Endodermal cell (in vitro differentiated cells): ENCODE measurements around the gene ZNF548. TPM values are rescaled to one million over a fixed set of nuclear protein-coding genes. Genes with fewer than 3 reads are reported as not detected.
A peak's percentile ranks its signal among the peaks of the same experiment; 100 is the strongest.

Experiments used
- DNase-seq: peaks from one replicate; pipeline ENCODE4 v3.0.0-alpha.2; 2017
- H3K27ac ChIP-seq: 2 replicates; pipeline ENCODE4 v1.5.1; 2013; ENCODE audit warnings: mild to moderate bottlenecking, low read depth, low read length, moderate library complexity
- H3K27me3 ChIP-seq: 2 replicates; pipeline ENCODE4 v1.6.1; 2013; ENCODE audit warnings: mild to moderate bottlenecking, low read length, moderate library complexity; ENCODE audit not compliant: insufficient read depth, control insufficient read depth, poor library complexity, severe bottlenecking
- H3K36me3 ChIP-seq: 2 replicates; pipeline ENCODE4 v1.7.0; 2013; ENCODE audit warnings: mild to moderate bottlenecking, low read length, moderate library complexity; ENCODE audit not compliant: control insufficient read depth, insufficient read depth
- H3K4me1 ChIP-seq: one replicate; pipeline ENCODE4 v1.7.0; 2013; ENCODE audit warnings: low read length; ENCODE audit not compliant: control insufficient read depth, insufficient read depth
- H3K4me3 ChIP-seq: 2 replicates; pipeline ENCODE4 v1.5.1; 2013; ENCODE audit warnings: mild to moderate bottlenecking, low read length, moderate library complexity
- H3K9ac ChIP-seq: 2 replicates; pipeline ENCODE4 v1.6.1; 2013; ENCODE audit warnings: mild to moderate bottlenecking, low read length, moderate library complexity; ENCODE audit not compliant: poor library complexity, severe bottlenecking; ENCODE audit errors: extremely low read depth
- H3K9me3 ChIP-seq: 2 replicates; pipeline ENCODE4 v1.6.1; 2013; ENCODE audit warnings: mild to moderate bottlenecking, low read length, moderate library complexity; ENCODE audit not compliant: control insufficient read depth
- H3K27ac Mint-ChIP-seq: 2 replicates; pipeline ENCODE4 v1.8.0; 2020; ENCODE audit warnings: mixed read lengths
- H3K27me3 Mint-ChIP-seq: 2 replicates; pipeline ENCODE4 v1.8.0; 2021; ENCODE audit warnings: mild to moderate bottlenecking, mixed read lengths; ENCODE audit not compliant: insufficient read depth
- H3K36me3 Mint-ChIP-seq: 2 replicates; pipeline ENCODE4 v1.8.0; 2020; ENCODE audit warnings: low read depth, mixed read lengths
- H3K4me1 Mint-ChIP-seq: 2 replicates; pipeline ENCODE4 v1.8.0; 2020; ENCODE audit warnings: mixed read lengths
- H3K4me3 Mint-ChIP-seq: 2 replicates; pipeline ENCODE4 v1.8.0; 2020; ENCODE audit warnings: mild to moderate bottlenecking, moderate library complexity, mixed read lengths
- H3K9me3 Mint-ChIP-seq: 2 replicates; pipeline ENCODE4 v1.8.0; 2020; ENCODE audit warnings: mild to moderate bottlenecking, mixed read lengths
- CTCF ChIP-seq: fragments of 200-600 bp; sonication (generic); conservative IDR thresholded peaks from 2 replicates; pipeline ENCODE4 v1.5.0; 2021; ENCODE audit warnings: antibody characterized with exemption, mild to moderate bottlenecking
- WGBS, 2 experiments: methylation state at CpG; one replicate each; pipeline versions ENCODE4 v1.1.5 to v1.1.7; 2013; ENCODE audit warnings: missing lambda C conversion rate in 2 of 2, mixed read lengths in 1 of 2; ENCODE audit not compliant: insufficient coverage in 1 of 2, insufficient read length in 1 of 2; 5-methylcytosine and 5-hydroxymethylcytosine counted together
- total RNA-seq, 2 donors: library from RNA; stranded (reverse); fragmentation: NEBNext Ultra II Directional in 1 of 2; extraction: Animal tissue kit (Norgen Biotek cat#: 25700) in 1 of 2; gene quantifications; 2 replicates in 1 of 2; 3 replicates in 1 of 2; pipeline ENCODE4 v1.2.1, GENCODE V29; 2021

ZNF548 gene
- total RNA-seq, 2 donors from 2014 or later = 15.2 to 15.5 TPM

GRCh38 chr19:57436417-57436816 lies 46.8 kb downstream of the ZNF548 start:
- H3K4me1 ChIP-seq = no peaks in the 10 kb centered on the region
- peak overlapping the region; percentile 47 for H3K9ac ChIP-seq
- H3K36me3 ChIP-seq = peaks cover 18% of the 10 kb centered on the region
- Mint-ChIP-seq H3K4me1 (peaks cover 27% of the 10 kb centered on the region), H3K9me3 (peaks cover 8% of the 10 kb centered on the region), H3K27me3 (no peaks in the 10 kb centered on the region), H3K4me3 (peak overlapping the region; percentile 90), H3K36me3 (peaks cover 23% of the 10 kb centered on the region), H3K27ac (peak overlapping the region; percentile 98)
- H3K27ac ChIP-seq = no peak overlapping the region
- no peak for TF ChIP-seq CTCF
- H3K9me3 ChIP-seq = no peaks in the 10 kb centered on the region
- no peak for DNase-seq
- no peaks in the 10 kb centered on the region for H3K27me3 ChIP-seq
- 78% methylated on average over 1 of the region's 1 CpG; no CpG with 5 or more reads in 1 of the 2 experiments for WGBS, 2 experiments
- H3K4me3 ChIP-seq = peak overlapping the region; percentile 92

GRCh38 chr19:57437931-57438330 lies 48.3 kb downstream of the ZNF548 start:
- Histone ChIP-seq H3K4me3 (no peak overlapping the region), H3K9ac (no peak overlapping the region), H3K36me3 (peaks cover 23% of the 10 kb centered on the region), H3K27ac (no peak overlapping the region), H3K4me1 (peaks cover 5% of the 10 kb centered on the region), H3K27me3 (no peaks in the 10 kb centered on the region), H3K9me3 (no peaks in the 10 kb centered on the region)
- 90 to 100% methylated on average over 3 to 4 of the region's 4 CpGs for WGBS, 2 experiments
- Mint-ChIP-seq H3K36me3 (peaks cover 39% of the 10 kb centered on the region), H3K27me3 (no peaks in the 10 kb centered on the region), H3K4me1 (peaks cover 34% of the 10 kb centered on the region), H3K4me3 (no peak overlapping the region), H3K27ac (no peak overlapping the region), H3K9me3 (peaks cover 12% of the 10 kb centered on the region)
- no peak for TF ChIP-seq CTCF
- no peak for DNase-seq

- no peak overlapping the region for H3K9ac ChIP-seq
- H3K4me3 ChIP-seq = no peak overlapping the region
- peaks cover 33% of the 10 kb centered on the region for H3K36me3 ChIP-seq
- peaks cover 5% of the 10 kb centered on the region for H3K4me1 ChIP-seq
- no peak overlapping the region for H3K27ac Mint-ChIP-seq
- no peak overlapping the region for H3K27ac ChIP-seq
- 91 to 93% methylated on average over 6 to 9 of the region's 9 CpGs for WGBS, 2 experiments
- H3K27me3 Mint-ChIP-seq = no peaks in the 10 kb centered on the region
- no peak overlapping the region for H3K4me3 Mint-ChIP-seq
- H3K4me1 Mint-ChIP-seq = peaks cover 34% of the 10 kb centered on the region
- peak; percentile 49 for TF ChIP-seq CTCF
- H3K36me3 Mint-ChIP-seq = peaks cover 49% of the 10 kb centered on the region
- peaks cover 21% of the 10 kb centered on the region for H3K9me3 Mint-ChIP-seq
- H3K27me3 ChIP-seq = no peaks in the 10 kb centered on the region
- H3K9me3 ChIP-seq = peaks cover 7% of the 10 kb centered on the region
- peak; percentile 45 for DNase-seq
These were observed 49.3 kb downstream of the ZNF548 start for GRCh38 chr19:57438925-57439324.
